ENCODE results near the gene HPCAL1.

DNA sequence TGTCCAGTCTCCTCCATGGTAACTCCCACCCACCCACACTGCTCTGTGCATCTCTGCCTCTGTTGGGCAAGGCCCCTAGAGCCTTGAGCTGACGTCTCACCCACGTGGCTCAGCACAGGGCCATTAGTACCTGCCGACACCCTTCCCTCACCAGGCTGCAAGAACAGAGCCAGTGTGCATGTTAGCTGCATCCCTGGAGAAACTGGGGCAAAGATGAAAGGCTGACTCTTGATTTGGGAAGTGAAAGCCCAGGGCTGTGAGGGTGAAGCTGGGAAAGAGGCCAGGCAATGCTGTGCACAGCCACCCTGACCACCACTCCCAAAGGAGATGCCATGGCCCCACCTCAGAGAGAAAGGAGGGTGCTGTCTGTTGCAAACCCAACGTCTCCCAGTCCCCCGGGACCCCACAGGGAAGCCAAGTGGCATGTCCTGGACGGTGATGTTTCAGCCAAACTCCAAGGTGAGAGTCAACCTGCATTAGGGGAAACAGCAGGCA, 20.0 kb upstream of the HPCAL1 start:
- TF ChIP-seq CTCF (IDR thresholded peaks at IDR 0.05) = no peak
- TF ChIP-seq EZH2 (IDR thresholded peaks at IDR 0.05; ENCODE audit: borderline replicate concordance, insufficient read depth, low read depth, low read length, poor library complexity, severe bottlenecking) = no peak
